Right hindlimb (tissue), 1 donor: ENCODE results near the gene DUSP28.

Experiments used
- DNase-seq: peaks from one replicate; pipeline ENCODE4 v3.0.0-alpha.2; 2018

Gene DUSP28

GRCh38 chr2:240601061-240601830 lies 41.1 kb downstream of the DUSP28 start:
- DNase-seq: peak; percentile 9

- DNase-seq: peak; percentile 5
Observed at GRCh38 chr2:240601831-240602160, 41.6 kb downstream of the DUSP28 start.

DNA sequence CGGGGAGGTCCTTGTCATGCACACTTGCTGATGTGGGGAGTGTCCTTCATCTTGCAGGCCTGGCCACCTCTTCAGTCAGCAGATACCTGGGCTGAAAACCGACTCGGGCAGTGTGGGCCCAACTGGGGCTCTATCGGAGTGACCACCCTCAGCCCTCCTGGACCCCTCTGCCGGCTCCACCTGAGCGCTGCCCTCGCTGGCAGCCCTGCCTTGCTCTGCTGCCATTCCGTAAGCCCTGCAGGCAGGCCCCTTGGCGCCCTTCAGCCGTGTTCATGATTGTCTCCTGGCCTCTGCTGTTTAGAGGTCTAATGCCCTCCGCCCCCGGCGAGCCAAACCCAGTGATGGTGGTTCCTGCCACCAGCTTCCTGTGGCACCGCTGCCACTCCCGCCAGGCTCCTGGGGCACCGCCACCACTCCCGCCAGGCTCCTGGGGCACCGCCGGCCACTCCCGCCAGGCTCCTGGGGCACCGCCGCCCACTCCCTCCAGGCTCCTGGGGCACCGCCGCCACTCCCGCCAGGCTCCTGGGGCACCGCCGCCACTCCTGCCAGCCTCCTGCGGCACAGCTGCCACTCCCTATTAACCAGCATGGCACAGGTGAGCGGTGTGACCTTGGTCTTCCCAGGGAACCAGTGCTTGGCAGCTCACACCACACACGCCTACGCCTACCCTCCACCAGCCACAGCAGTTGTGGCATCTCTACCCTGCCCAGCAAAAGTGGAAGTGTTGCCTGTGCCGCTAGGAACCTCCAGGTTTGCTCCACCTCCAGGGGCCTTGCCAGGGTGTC lies 42.3 kb downstream of the DUSP28 start:
- peak; percentile 2 for DNase-seq

DNA sequence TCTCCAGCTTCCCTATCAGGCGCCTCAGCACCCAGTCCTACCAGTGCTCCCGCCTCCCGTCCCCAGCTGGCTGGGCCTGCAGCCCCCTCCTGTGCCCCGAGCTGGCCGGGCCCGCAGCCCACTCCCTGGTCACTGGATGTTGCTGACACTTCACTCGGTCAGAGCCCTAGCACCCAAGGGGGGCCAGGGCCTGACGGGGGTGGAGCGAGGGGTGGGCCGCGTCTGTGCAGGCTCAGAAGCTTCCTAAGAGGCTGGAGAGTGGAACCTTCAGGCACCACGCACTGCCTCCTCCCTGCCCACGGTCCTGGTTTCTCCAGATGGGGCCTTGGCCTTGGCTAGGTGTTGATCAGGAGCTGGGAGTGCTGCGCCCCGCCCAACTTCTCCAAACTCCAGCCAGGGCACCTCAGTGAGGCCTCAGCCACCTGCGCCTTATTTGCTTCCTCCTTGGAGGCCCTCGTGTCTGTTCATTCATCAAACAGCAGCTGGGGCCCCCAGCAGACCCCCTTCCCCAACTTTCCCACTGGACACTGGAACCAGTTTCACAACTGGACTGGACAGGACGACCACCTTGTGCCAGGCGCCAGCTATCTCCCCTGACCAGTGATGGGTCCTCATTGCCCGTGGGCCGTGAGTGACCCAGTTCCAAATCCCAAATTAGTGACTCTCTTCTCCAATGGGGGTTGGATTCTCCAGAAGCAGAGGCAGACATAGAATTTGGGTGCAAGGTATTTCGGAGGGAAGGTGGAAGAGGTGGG lies 43.1 kb downstream of the DUSP28 start:
- peak; percentile 10 for DNase-seq

DNA sequence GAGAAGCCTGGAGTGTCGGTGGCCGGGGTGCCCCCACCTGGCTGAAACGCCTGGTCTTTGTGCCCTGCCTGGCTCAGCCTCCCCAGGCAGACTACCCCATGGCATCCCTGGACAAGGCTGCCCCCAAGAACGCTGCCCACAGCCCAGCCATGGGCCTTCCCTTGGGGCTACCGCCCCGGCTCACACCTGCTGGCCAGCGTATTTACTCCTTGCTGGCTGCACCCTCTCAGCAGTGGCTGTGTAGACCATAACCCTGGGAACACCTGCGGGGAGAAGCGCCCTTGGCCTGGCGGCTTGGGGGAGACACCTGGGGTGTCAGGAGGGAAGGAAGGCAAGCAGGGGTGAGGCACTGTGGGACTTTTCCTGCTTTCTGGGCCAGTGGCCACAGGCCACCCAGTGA lies 43.7 kb downstream of the DUSP28 start:
- peak; percentile 7 for DNase-seq

DNA sequence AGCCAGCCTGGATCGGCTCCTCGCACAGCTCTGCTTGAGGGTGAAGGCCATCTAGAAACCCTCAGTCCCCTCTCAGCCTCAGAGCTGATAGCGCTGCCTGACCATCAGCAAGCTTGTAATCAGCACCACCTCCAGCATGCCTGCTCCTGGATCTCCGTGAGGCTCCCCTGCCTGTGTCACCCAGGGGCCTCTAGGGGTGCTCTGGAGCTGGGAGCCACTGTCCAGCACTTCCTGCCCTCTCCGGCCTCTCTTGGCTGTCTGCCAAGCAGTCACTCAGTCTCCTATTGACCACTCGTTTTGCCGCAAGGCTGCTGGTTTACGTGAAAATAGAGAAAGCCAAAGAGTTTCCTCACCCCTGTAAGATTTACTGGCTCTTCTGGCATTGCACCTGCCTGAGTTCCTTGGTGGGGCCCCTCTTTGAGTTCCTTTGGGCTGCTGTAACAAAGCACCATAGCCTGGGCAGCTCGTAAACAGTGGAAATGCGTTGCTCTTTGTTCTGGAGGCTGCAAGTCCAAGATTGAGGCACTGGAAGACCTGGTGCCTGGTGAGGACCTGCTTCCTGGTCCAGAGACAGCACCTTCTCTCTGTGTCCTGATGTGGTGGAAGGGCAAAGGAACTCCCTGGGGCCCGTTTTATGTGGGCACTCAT lies 44.3 kb downstream of the DUSP28 start:
- DNase-seq: peak; percentile 54

DNA sequence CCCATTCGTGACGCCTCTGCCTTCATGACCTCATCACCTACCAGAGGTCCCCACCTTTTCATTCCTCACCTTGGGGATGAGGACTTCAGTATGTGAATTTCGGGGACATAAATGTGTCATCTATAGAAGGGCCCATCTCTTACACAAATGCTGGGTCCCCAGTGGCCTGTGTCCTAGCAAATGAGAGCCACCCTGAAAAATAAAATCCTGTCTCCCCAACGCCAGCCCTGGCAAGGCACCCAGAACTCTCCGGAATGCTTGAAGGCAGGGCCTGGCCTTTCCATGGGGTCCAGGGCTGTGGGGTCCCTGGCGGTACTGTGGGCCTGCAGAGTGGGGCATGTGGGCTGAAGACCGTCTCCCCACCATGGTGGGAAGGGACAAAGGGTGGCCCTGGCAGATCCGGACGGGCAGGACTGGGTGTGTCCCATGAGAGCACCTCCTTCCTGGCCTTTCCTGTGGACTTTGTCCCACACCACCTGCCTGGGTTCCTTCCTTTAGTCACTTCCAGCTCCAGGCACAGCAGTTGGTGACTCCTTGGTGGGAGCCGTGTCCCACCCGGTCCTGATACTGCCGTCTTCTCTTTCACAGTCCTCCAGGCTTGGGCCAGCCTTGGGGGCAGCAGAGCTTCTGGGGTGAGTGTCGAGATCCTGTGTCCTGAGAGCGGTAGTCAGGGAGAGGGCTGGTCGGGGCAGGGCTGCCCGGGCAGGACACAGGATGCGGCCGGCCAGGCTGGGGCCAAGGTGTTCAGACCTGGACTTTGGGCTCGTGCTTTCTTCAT lies 45.0 kb downstream of the DUSP28 start:
- peak; percentile 19 for DNase-seq

DNA sequence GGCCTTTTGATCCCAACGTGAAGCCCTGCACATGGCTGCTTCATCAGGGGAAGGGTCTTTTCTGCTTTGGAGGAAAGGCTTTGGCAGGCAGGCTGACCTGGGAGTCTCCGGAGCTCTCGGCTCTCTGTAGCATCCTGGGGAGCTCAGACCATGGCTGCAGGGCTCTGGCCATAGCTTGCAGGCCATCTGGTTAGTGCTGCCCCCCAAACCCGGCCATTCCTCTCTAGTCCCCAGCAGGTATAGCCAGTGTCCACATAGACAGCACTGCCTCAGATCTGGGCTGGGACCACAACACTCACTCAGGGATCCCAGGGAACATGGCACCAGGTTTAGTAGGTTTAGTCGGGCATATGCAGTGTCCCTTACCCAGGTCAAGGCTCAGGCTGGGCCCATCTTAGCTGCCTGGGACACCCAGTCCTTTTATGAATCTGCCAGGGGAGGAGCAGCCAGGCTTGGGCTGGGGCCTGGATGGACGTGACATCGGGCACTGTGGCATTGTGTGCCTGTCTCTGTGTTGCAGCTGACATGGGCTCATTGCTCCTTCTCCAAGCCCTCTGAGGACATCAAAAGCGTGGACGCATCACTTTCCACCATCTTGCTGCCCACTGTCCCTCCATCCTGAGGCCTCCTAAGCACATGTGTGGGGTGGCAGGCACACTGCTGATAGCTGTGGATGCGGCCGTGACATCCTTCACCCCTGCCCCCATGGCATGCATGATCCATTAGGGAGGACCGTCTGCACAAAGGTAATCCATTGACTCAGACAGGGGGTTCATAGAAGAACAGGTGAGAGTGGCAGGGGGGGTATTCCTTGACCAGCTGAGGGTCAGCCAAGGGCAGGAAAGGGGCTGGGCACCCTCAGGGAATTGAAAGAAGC lies 45.9 kb downstream of the DUSP28 start:
- no peak for DNase-seq

DNA sequence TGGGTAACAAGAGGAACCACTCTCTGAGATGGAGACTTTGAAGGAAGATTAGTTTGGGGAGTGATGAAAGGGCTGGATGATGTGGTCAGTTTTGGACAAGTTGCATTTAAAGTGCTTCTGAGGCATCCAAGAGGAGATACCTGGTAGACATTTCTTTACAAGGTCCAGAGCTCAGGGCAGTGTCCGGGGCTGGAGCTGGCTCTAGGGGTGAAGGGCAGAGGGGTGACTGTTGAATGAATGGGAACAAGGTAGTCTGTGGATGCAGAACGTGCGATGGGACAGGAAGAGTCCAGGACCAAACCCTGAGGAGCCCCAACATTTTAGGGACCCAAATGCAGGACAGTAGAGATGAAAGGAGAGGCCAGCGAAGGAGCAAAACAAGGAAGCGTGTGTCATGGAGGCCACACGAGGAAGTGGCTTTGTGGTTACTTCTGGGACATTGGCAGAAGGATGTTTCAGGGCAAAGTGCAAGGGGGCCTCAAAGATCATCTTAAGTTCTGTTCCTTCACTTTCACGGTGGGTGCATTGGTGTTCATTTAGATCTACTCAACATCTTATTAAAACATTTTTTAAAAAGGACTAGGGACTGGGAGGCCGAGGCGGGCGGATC lies 51.5 kb downstream of the DUSP28 start:
- peak; percentile 3 for DNase-seq
